CD1c-positive myeloid dendritic cell (primary cell): ENCODE results near the gene THAP3.

Experiments used
- DNase-seq: peaks from one replicate; pipeline ENCODE4 v3.0.0-alpha.2; 2016; ENCODE audit errors: extremely low spot score

THAP3 gene

DNA sequence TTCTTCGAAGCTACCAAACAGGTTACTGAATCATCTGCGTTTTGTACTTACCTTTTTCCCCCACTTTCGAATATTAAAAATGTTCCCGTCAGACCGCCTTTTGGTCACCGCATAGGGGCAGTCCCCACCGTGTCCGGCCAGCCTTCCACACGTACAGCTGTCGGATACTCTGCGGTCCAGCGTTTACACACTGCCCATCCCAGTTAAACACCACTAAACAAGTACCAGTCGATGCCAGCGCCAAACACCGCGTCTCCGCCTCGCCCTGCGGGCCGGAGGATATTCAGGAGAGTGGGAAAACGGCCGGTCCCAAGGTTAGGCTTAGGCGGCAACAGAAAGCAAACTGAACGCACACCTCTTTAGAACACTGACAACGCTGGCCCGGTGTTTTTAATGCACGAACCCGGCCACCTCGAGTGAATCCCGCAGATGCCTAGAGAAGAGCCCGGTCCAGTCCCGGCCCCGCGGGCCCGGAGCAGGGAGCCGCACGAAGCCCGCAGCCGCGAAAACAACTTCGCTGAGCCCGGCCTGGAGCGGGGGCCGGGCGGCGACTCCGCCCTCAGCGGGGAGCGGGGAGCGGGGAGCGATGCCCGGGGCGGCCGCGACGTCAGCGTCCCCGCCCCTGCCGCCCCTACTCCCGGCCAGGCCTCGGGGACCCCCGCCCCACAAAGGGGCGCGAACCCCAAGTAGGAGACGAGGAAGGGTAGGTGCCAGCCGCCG is 11.9 kb upstream of the THAP3 start:
- peak; percentile 17 for DNase-seq

GRCh38 chr1:6613361-6614018 is 11.2 kb upstream of the THAP3 start, which contains the start of gene PHF13:
Gene PHF13, plus strand, starts transcription at chr1:6613731. Its CDS starts 336 bp downstream, at chr1:6614067.
- DNase-seq, result peak; percentile 99

DNA sequence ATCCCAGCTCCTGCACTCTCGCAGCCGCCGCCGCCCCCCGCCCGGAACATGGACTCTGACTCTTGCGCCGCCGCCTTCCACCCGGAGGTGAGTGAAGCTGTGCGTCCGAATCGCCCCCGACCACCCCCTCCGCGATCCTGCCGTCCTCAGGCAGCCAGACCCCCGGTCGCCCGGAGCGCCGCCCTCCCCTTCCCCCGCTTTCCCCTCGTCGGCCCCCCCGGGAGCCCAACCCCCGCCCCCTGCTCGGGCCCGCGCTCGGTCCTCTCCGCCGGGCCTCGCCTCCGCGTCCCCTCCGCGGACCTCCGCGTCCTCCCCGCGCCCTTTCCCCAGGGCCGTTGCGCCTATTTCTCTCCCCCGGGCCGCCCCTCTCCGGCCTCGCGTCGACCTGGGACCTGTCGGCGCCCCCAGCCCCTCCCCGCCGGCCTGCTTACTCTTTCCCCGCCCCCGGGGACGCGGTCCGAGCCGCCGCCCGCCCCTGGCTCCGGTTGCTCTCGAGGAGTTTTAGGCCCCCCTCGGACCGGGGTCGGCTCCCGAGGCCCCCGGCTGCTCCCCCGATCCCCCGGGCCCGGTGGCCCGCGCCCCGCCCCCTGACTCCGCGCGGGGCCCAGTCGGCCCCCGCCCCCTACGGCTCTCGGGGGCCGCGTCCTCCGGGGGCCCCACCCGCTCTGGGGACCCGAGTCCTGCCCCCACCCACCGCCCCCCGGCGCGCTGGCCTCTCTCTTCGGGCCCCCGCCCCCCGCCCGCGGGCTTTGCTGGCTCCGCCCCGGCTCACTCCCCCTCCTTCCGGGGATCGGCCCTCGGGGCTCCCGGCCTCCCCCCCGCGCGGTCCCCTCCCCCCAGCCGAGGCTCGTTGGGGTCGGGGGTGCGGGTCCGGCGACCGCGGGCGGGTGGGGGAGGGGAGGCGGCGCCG is 10.4 kb upstream of the THAP3 start:
- peak; percentile 44 for DNase-seq

DNA sequence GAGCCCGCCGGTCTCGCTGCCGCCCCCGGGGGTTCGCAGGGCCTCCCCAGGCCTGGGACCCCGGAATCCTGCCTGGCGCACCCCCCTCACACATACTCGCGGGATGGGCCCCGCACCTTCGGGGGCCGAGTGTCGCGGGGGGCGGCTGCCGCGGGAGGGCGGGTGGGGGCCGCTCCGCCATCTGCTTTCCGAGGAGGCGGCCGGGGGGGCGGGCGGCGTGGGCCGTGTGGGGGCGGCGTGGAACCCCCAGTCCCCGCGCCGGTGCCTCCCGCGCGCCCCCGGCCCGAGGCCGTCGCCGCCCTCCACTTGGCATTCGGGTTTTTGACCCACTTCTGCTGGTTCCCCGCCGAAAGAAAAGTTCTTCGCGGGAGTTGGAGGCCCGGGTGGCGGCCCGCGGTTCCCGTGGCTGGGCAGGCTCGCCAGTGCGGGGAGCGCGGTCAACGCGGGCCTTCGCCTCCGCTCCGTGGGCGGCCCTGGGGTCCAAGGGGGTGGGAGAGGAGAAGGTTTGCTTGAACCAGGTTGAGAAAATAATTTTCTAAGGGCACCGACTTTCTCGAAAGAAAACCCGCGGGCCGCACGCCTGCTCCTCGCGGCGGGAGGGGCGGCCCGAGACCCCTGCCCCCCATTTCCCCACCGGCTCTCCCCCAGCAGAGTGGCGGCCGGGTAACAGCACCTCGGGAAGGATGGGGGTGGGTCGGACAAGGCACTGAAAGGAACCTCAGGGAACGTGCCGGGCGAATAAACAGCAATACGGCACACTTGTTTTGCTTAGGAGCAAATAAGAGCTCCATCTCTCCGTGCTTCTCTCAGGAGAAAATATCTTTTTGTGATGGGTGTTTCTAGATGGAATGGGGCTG is 9.5 kb upstream of the THAP3 start:
- DNase-seq, result peak; percentile 8

GRCh38 chr1:6619045-6619444 is 5.6 kb upstream of the THAP3 start:
- DNase-seq, result no peak

- no peak for DNase-seq
Measured at GRCh38 chr1:6621429-6622391, 3.0 kb upstream of the THAP3 start.

DNA sequence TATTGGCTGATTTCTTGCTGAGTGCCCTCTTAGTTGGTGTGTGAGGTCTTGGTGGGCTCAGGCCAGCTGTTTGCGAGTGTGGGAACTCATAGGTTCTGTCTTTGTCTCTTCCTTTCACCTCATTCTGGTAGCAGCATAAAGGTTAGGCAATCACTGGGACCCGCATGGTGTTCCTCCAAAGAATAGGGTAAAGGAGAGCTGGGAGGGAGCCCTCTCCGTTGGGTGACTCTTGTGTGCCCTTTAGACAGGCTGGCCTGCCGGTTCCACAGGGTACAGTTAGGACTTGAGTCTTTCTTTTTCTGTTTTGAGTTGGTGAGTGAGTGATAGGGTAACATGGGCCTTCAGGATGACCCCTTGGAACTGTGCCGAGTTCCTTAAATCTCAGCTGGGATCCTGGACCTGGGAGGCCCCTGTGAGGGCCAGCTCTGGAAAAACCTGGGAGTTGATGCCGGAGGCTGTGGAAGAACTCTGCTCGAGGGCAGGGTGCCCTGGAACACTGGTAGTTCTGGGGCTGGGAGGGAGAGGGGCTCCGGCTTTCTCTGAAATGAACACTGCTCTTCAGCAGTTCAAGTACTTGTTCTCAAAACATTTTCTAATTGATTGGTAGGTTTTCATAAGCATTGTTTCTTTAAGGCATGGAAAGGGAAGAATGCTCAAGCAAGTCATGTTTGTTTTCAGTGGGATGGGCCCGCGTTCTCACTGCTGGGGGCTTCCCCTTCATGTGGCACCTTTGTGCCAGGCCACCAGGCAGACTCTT is 2.1 kb upstream of the THAP3 start:
- DNase-seq, result no peak

- DNase-seq, result no peak
Measured at GRCh38 chr1:6623269-6623965, 1.3 kb upstream of the THAP3 start.

- DNase-seq, result peak; percentile 3
Measured at GRCh38 chr1:6625584-6626149, 999 bp downstream of the THAP3 start.

- DNase-seq, result no peak
Measured at GRCh38 chr1:6627031-6627430, 2.4 kb downstream of the THAP3 start.

GRCh38 chr1:6627841-6628545 is 3.3 kb downstream of the THAP3 start:
- no peak for DNase-seq

GRCh38 chr1:6628971-6629479 is 4.4 kb downstream of the THAP3 start:
- DNase-seq, result no peak

- no peak for DNase-seq
Measured at GRCh38 chr1:6630027-6630426, 5.4 kb downstream of the THAP3 start.

- DNase-seq, result no peak
Measured at GRCh38 chr1:6631058-6631457, 6.4 kb downstream of the THAP3 start.

DNA sequence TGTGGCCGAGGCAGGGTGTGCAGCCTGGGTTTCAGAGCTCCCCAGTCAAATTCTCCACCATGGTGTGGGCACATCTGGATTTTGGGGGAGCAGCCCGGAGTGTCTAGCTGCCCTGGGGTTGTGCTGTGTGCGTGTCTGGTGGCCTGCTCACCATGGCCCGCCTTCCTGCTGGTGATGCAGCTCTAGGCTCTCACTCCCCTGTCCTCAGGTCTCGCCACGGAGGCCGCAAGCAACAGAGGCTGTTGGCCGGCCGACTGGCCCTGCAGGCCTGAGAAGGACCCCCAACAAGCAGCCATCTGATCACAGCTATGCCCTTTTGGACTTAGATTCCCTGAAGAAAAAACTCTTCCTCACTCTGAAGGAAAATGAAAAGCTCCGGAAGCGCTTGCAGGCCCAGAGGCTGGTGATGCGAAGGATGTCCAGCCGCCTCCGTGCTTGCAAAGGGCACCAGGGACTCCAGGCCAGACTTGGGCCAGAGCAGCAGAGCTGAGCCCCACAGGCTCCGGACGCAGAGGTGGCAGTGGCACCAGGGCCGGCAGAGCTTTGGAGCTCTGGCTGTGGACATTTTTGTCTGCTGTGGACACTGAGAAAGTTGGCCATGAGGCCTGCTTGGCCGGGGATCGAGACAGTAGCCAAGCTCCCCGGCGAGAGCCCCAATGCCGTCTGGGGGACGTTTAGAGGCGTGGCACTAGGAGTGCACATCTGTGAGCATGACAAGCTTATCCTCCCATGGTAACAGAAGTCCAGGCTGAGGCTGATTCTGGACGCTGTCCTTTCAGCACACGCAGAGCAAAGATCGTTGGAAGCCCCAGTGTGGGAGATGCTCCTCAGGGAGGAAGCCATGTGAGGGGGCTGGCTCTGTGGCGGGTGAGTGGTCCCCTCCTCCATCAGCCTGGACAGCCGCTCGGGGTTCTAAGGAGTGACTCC is 8.2 kb downstream of the THAP3 start:
- DNase-seq, result no peak

GRCh38 chr1:6634371-6635052 is 9.8 kb downstream of the THAP3 start:
- peak; percentile 13 for DNase-seq
